Body of pancreas (tissue), 4 donors: ENCODE measurements around the gene STK40.

Experiments
- CTCF ChIP-seq, 7 experiments: fragments of 450-650 bp in 4 of 7; fragments of 200-600 bp in 3 of 7; sonication (generic) in 3 of 7; IDR thresholded peaks; one replicate each; pipeline ENCODE4 v1.5.1; 2016 to 2019; ENCODE audit warnings: antibody characterized with exemption in 7 of 7
- POLR2A ChIP-seq, 3 donors: fragments of 450-650 bp; IDR thresholded peaks; one replicate each; pipeline ENCODE4 v1.6.1; 2016; ENCODE audit warnings: antibody characterized with exemption in 3 of 3, mild to moderate bottlenecking in 2 of 3

- no peak for TF ChIP-seq CTCF (IDR thresholded peaks at IDR 0.05)
- no peak for TF ChIP-seq POLR2A (IDR thresholded peaks at IDR 0.05)
Observed at GRCh38 chr1:36320767-36321118, 65.0 kb downstream of the STK40 start.
